Spleen (tissue), 13 donors: ENCODE results near the gene GJD3. TPM values are rescaled to one million over a fixed set of nuclear protein-coding genes. Genes with fewer than 3 reads are reported as not detected.
A peak's percentile ranks its signal among the peaks of the same experiment; 100 is the strongest.
"Not testable (repeated sequence)": the region's sequence is repeated elsewhere in the genome, so short reads cannot be mapped to it uniquely, and the experiment has no call there.

Source experiments
- DNase-seq: peaks from one replicate; pipeline ENCODE4 v3.0.0-alpha.2; 2020
- H3K27ac ChIP-seq, 8 donors: fragments of 200-600 bp; sonication (generic) in 7 of 8; 1 replicate in 4 of 8; 2 replicates in 4 of 8; pipeline versions ENCODE4 v1.5.0 to v1.8.0; 2016 to 2021; ENCODE audit warnings: inconsistent platforms in 4 of 8, mild to moderate bottlenecking in 4 of 8, moderate library complexity in 1 of 8
- H3K27me3 ChIP-seq, 7 donors: fragments of 200-600 bp; sonication (generic) in 6 of 7; replicated peaks in 1 of 7; 1 replicate in 4 of 7; 2 replicates in 3 of 7; pipeline versions ENCODE4 v1.5.0 to v1.8.0; 2016 to 2021; ENCODE audit warnings: inconsistent platforms in 3 of 7, mild to moderate bottlenecking in 1 of 7
- H3K36me3 ChIP-seq, 6 donors: fragments of 200-600 bp; sonication (generic) in 5 of 6; 1 replicate in 4 of 6; 2 replicates in 2 of 6; pipeline versions ENCODE4 v1.5.0 to v1.8.0; 2016 to 2021; ENCODE audit warnings: inconsistent platforms in 2 of 6
- H3K4me1 ChIP-seq, 6 donors: fragments of 200-600 bp; sonication (generic) in 5 of 6; 1 replicate in 3 of 6; 2 replicates in 3 of 6; pipeline versions ENCODE4 v1.5.0 to v1.8.0; 2016 to 2021; ENCODE audit warnings: inconsistent platforms in 3 of 6
- H3K4me3 ChIP-seq, 8 donors: fragments of 200-600 bp; sonication (generic) in 7 of 8; 1 replicate in 4 of 8; 2 replicates in 4 of 8; pipeline versions ENCODE4 v1.5.0 to v1.8.0; 2016 to 2021; ENCODE audit warnings: inconsistent platforms in 4 of 8, mild to moderate bottlenecking in 4 of 8, moderate library complexity in 2 of 8
- H3K9me3 ChIP-seq, 8 donors: fragments of 200-600 bp; sonication (generic) in 7 of 8; 1 replicate in 4 of 8; 2 replicates in 4 of 8; pipeline versions ENCODE4 v1.5.0 to v1.8.0; 2016 to 2021; ENCODE audit warnings: inconsistent platforms in 4 of 8
- CTCF ChIP-seq, 11 experiments: fragments of 200-600 bp in 7 of 11; fragments of 450-650 bp in 4 of 11; sonication (generic) in 4 of 11; IDR thresholded peaks in 8 of 11; conservative IDR thresholded peaks in 3 of 11; 1 replicate in 7 of 11; 2 replicates in 4 of 11; pipeline versions ENCODE4 v1.4.0 to v1.8.0; 2016 to 2021; ENCODE audit warnings: antibody characterized with exemption in 11 of 11, inconsistent platforms in 4 of 11, mild to moderate bottlenecking in 1 of 11
- POLR2A ChIP-seq, 3 donors: fragments of 450-650 bp; IDR thresholded peaks; one replicate each; pipeline ENCODE4 v1.5.1; 2017; ENCODE audit warnings: antibody characterized with exemption in 3 of 3, mild to moderate bottlenecking in 1 of 3
- POLR2AphosphoS5 ChIP-seq, 3 donors: sonication (generic); formaldehyde crosslinking; IDR thresholded peaks; one replicate each; pipeline ENCODE4 v1.5.1; 2017; ENCODE audit warnings: antibody characterized with exemption in 3 of 3
- WGBS, 5 donors: extraction: QIAGEN DNeasy Blood & Tissue Kit in 3 of 5; methylation state at CpG; one replicate each; pipeline versions ENCODE4 v1.1.5 to v1.1.7; 2013 to 2018; 5-methylcytosine and 5-hydroxymethylcytosine counted together
- intact Hi-C: fragments of 100-400 bp; cut with DNase I; formaldehyde crosslinking; loops from one replicate; pipeline ENCODE4 v1.15.0; 2023; ENCODE audit warnings: low total_unique reads
- long read RNA-seq, 2 donors: transcript quantifications; one replicate each; lab custom pipeline, GENCODE V29; 2026
- polyA plus RNA-seq, 3 donors: library from polyadenylated mRNA; stranded (reverse); fragments of 200-250 nt; gene quantifications; one replicate each; pipeline ENCODE4 v1.2.1, GENCODE V29; 2013
- total RNA-seq, 7 donors: library from RNA; depleted of rRNA in 3 of 7; stranded (reverse); fragments of >200 nt in 3 of 7; fragmentation: NEBNext Ultra II Directional in 4 of 7; extraction: Animal tissue kit (Norgen Biotek cat#: 25700) in 4 of 7; gene quantifications; one replicate each; pipeline versions ENCODE4 v1.1.0 to v1.2.1, GENCODE V29; 2016 to 2021
- donor health status: healthy with polysubstance abuse.
- donor health status: DM: no; HTN: no; CAD: no; lungs with moderate emphysema.
- donor health status: DM: no; HTN: no; CAD: no.
- donor health status: Bipolar disorder and iron deficiency.
- donor health status: healthy.
- donor health status: DM: no; HTN: no; CAD: no.
- donor health status: DM: yes; HTN: yes; CAD: no.

The GJD3 gene
- 10 to 100 TPM in 4 of 7 donors, 1 to 10 TPM in 3; 7.3 to 15.0 (median 10.4) TPM for total RNA-seq
- 1 to 10 TPM in 1 of 3 donors, under 1 TPM in 2; 0.20 to 1.1 (median 0.33) TPM for polyA plus RNA-seq
- long read RNA-seq, donor 1, partial matches to known transcripts, result 0 of 1 reads
- long read RNA-seq, donor 1, other reads (novel, unspliced or antisense), result 0 of 1 reads
- long read RNA-seq, donor 2, partial matches to known transcripts, result 0 of 2 reads
- long read RNA-seq, donor 2, other reads (novel, unspliced or antisense), result 0 of 2 reads

- Histone ChIP-seq H3K4me1 (peaks cover 4 to 38% (median 19%) of the 10 kb centered on the region in 6 donors), H3K27me3 (peaks cover 0 to 40% (median 6%) of the 10 kb centered on the region in 7 donors), H3K4me3 (peak within 1 kb of the TSS; percentile 10 to 78 (median 56)), H3K9me3 (no peaks in the 10 kb centered on the region), H3K27ac (peak within 1 kb of the TSS; percentile 66 to 84 (median 78)), H3K36me3 (no peaks in the 10 kb centered on the region)
- TF ChIP-seq POLR2AphosphoS5 (IDR thresholded peaks at IDR 0.05) (peak; percentile 20 to 66 (median 58)), CTCF (IDR thresholded peaks at IDR 0.05 in 8 of 11, conservative IDR thresholded peaks at IDR 0.05 in 3 of 11) (no peak)
- intact Hi-C loops, result loop anchor here (5.0 kb wide), 1 partner anchor 53 kb away; the partner anchor contains the start of gene TOP2A
- peak; percentile 79 for DNase-seq
- WGBS, 5 donors, result 46 to 70% (median 67%) methylated on average over 20 to 22 of the region's 22 CpGs
Measured at GRCh38 chr17:40364121-40364861, at the start of gene GJD3. Gene GJD3, minus strand, starts transcription at chr17:40364737. Its CDS starts 922 bp downstream, at chr17:40363815.

GRCh38 chr17:40414312-40414711 is 49.8 kb upstream of the GJD3 start:
- H3K4me3 ChIP-seq, H3K27ac ChIP-seq, H3K27me3 ChIP-seq, DNase-seq, H3K9me3 ChIP-seq, intact Hi-C loops: not testable (repeated sequence)
- Histone ChIP-seq H3K36me3 (peaks cover 0 to 37% (median 0%) of the 10 kb centered on the region in 6 donors), H3K4me1 (peaks cover 11 to 43% (median 27%) of the 10 kb centered on the region in 6 donors)
- WGBS, 5 donors, result 90 to 96% (median 95%) methylated on average over 4 of the region's 4 CpGs

- TF ChIP-seq CTCF (IDR thresholded peaks at IDR 0.05 in 8 of 11, conservative IDR thresholded peaks at IDR 0.05 in 3 of 11) (no peak), POLR2AphosphoS5 (IDR thresholded peaks at IDR 0.05) (no peak), POLR2A (IDR thresholded peaks at IDR 0.05) (no peak)
- no peak overlapping the region for H3K27ac ChIP-seq
- no peak for DNase-seq
- peaks cover 0 to 45% (median 0%) of the 10 kb centered on the region in 6 donors for H3K36me3 ChIP-seq
- H3K4me1 ChIP-seq, result peaks cover 0 to 30% (median 14%) of the 10 kb centered on the region in 6 donors
- peaks cover 0 to 9% (median 0%) of the 10 kb centered on the region in 7 donors for H3K27me3 ChIP-seq
- intact Hi-C loops, result no loop called here
- H3K9me3 ChIP-seq, result no peaks in the 10 kb centered on the region
- no peak overlapping the region for H3K4me3 ChIP-seq
Measured at GRCh38 chr17:40412880-40413279, 48.3 kb upstream of the GJD3 start.

- intact Hi-C loops, result no loop called here
- WGBS, 5 donors, result 94 to 97% (median 96%) methylated on average over 4 of the region's 4 CpGs
Measured at GRCh38 chr17:40411821-40412220, 47.3 kb upstream of the GJD3 start.

More at GRCh38 chr17:40411821-40412220, 47.3 kb upstream of the GJD3 start:
- H3K36me3 ChIP-seq, result peaks cover 0 to 51% (median 0%) of the 10 kb centered on the region in 6 donors
- no peaks in the 10 kb centered on the region for H3K9me3 ChIP-seq
- TF ChIP-seq POLR2A (IDR thresholded peaks at IDR 0.05), result no peak
- TF ChIP-seq CTCF (IDR thresholded peaks at IDR 0.05 in 8 of 11, conservative IDR thresholded peaks at IDR 0.05 in 3 of 11), result no peak
- H3K27ac ChIP-seq, result no peak overlapping the region
- DNase-seq, result no peak
- H3K27me3 ChIP-seq, result peaks cover 0 to 2% (median 0%) of the 10 kb centered on the region in 7 donors
- peaks cover 0 to 21% (median 7%) of the 10 kb centered on the region in 6 donors for H3K4me1 ChIP-seq
- no peak overlapping the region for H3K4me3 ChIP-seq
